ENCODE data around the gene RGL3.

Gene RGL3

GRCh38 chr19:11451871-11452619 lies 32.9 kb upstream of the RGL3 start:
- TF ChIP-seq CTCF (IDR thresholded peaks at IDR 0.05) = no peak
- no peak overlapping the region for H3K27ac ChIP-seq
- no peak for DNase-seq (ENCODE audit: low spot score)
- H3K4me3 ChIP-seq = no peak overlapping the region

- Histone ChIP-seq H3K27ac (no peak overlapping the region), H3K4me3 (no peak overlapping the region)
- no peak for TF ChIP-seq CTCF (IDR thresholded peaks at IDR 0.05)
- DNase-seq (ENCODE audit: low spot score) = no peak
Observed at GRCh38 chr19:11451327-11451870, 32.3 kb upstream of the RGL3 start.

- no peak for TF ChIP-seq CTCF (IDR thresholded peaks at IDR 0.05)
- Histone ChIP-seq H3K27ac (no peak overlapping the region), H3K4me3 (no peak overlapping the region)
- DNase-seq (ENCODE audit: low spot score) = no peak
Observed at GRCh38 chr19:11450570-11451326, 31.6 kb upstream of the RGL3 start.

GRCh38 chr19:11448923-11449554 lies 29.9 kb upstream of the RGL3 start:
- no peak for DNase-seq (ENCODE audit: low spot score)
- no peak overlapping the region for H3K27ac ChIP-seq
- no peak overlapping the region for H3K4me3 ChIP-seq
- TF ChIP-seq CTCF (IDR thresholded peaks at IDR 0.05) = no peak

GRCh38 chr19:11448410-11448809 lies 29.3 kb upstream of the RGL3 start:
- Histone ChIP-seq H3K4me3 (no peak overlapping the region), H3K27ac (no peak overlapping the region)
- no peak for DNase-seq (ENCODE audit: low spot score)
- TF ChIP-seq CTCF (IDR thresholded peaks at IDR 0.05) = no peak

GRCh38 chr19:11447347-11448262 lies 28.5 kb upstream of the RGL3 start:
- no peak for DNase-seq (ENCODE audit: low spot score)
- no peak for TF ChIP-seq CTCF (IDR thresholded peaks at IDR 0.05)
- Histone ChIP-seq H3K4me3 (no peak overlapping the region), H3K27ac (no peak overlapping the region)

All from coronary artery (tissue), 2 donors.